Hippocampal formation (tissue), 2 donors: ENCODE data around the gene MYRIP.
A peak's percentile ranks its signal among the peaks of the same experiment; 100 is the strongest.

Experiments used
- DNase-seq, 2 donors: peaks; one replicate each; lab custom pipeline; 2025; lab: John Stamatoyannopoulos, UW

MYRIP gene

GRCh38 chr3:40190056-40190455 is 380.6 kb downstream of the MYRIP start:
- DNase-seq = no peak

DNA sequence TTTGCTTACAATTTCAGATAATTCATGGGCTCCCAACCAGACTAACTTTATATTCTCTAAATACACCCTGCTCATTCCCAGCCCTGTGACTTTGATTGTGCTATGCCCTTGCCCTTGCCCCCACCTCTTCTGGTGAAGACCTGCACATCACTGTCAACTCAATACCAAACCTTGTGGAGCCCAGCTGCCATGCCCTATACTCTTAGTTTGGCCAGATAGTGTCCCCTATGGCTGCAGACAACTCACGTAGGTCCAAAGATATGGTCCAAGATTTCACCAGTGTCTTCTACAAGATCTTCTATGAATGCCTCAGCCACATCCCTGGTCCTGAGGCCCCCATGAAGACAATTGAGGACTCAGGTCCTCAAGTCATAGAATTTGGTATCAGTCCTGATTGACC is 381.8 kb downstream of the MYRIP start:
- DNase-seq = no peak

DNA sequence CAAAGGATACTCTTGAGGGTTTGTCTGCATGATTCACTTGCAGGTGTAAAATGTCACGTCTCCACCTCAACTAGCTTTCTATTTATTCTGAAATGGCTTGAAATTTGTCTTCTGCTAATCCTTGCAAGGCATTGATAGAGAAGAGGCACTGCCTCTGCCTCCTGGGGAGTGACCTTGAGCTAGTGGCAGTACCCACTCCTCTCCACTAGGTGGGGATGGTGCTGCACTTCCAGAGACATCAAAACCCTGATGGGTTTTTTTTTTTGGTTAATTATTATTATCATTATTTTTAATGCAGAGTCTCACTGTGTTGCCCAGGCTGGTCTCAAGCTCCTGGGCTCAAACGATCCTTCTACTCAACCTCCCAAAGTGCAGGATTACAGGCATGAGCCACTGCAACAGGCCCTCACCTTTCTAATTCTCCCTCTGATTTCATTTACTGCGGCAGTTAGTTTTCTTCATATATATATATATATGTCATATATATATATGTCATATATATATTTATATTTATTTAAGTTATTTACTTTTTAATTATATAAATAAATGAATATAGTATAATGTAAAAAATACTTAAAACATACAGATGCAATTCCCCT is 382.5 kb downstream of the MYRIP start:
- peak; percentile 13 to 31 for DNase-seq

- no peak for DNase-seq
These were observed 383.2 kb downstream of the MYRIP start for GRCh38 chr3:40192628-40193027.

DNA sequence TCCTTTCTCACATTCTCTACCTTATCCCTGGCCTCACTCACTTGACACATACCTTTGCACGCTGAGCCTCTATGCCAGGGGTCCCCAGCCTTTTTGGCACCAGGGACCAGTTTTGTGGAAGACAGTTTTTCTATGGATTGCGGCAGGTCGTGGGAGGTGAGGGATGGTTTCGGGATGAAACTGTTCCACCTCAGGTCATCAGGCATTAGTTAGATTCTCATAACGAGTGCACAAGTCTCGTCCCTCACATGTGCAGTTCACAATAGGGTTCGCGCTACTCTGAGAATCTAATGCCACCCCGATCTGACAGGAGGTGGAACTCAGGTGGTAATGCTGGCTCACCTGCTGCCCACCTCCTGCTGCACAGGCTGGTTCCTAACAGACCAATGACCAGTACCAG is 387.6 kb downstream of the MYRIP start:
- DNase-seq = no peak

DNA sequence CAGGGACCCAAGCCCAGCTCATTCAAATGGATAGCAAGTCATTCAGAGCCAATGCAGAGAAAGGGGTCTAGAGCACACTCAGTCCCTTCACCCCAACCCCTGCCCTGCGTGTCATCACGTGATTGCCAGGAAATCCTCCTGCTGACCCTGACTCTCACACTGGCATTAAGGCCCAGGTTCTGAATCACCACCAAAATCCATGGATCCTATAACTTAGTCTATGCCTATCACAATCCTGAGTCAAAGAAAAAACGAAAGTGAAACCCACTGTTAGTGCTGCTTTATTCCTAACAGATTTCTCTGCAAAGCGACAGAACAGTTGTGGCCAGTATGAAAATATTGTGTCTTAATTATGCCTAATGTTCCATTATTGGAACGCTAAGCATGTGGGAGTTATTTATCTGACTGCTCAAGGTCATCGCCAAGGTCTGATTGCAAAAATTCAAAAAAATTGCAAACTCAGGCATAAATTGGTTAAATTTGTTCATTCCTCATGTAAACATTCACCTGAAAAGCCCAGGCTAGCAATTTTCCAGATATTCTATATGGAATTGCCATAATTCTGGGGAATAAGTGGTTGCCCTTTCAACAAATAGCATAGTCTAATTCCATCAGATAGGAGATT is 391.4 kb downstream of the MYRIP start:
- DNase-seq = no peak

DNA sequence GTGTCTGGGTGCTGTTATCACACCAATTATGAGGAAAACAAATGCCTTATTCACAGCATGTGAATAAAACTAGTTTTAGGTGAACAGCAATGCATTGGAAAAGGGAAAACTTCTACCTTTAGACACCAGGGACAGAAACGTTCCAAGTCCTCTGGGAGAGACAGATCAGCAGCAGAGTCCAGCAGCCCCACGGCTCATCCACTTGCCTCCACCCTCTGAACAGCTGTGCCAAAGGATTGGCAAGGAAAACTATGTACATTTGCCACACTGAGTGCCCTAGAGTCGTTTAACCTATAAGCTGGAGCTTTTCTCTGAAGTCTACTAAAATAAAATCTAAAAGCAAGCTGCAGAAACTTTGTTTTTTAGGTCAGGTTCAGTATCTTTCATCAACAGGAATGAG is 392.4 kb downstream of the MYRIP start:
- no peak for DNase-seq

DNA sequence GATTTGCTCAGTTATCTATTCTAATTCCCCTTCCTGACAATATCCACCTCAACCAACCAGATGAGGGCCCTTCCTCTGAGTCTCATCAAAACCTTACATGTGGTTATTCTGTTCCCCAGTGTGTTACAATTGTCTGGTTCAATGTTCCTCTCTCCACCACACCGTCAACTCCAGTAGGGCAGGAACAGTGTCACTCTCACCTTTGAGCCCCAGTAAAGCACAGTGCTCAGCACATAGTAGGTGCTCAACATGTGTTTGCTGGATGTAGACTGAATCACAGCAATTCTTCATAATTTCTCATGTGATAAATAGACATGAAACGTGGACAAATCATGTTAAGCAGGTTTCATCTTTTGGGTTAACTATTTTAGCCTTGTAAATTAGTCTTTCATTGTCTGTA is 397.1 kb downstream of the MYRIP start:
- no peak for DNase-seq

GRCh38 chr3:40207796-40208195 is 398.4 kb downstream of the MYRIP start:
- no peak for DNase-seq

DNA sequence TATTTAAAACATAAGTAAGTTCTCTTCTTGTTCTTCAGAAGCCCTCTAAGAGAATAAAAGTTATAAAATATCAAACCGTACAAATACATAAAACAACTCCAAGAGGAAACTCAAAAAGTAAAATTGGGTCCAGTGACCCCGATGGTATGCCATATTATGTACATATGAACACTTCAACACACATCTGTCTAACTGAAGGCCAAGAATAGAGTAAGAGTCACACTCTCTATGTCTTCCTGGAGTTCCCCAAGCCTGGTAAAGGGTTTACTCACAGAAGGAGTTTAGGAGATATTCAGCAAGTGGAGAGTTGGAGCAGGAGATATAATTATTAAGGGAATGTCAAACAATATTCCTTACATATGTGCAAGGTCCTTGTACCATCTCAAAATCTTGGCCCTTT is 398.8 kb downstream of the MYRIP start:
- DNase-seq = no peak

DNA sequence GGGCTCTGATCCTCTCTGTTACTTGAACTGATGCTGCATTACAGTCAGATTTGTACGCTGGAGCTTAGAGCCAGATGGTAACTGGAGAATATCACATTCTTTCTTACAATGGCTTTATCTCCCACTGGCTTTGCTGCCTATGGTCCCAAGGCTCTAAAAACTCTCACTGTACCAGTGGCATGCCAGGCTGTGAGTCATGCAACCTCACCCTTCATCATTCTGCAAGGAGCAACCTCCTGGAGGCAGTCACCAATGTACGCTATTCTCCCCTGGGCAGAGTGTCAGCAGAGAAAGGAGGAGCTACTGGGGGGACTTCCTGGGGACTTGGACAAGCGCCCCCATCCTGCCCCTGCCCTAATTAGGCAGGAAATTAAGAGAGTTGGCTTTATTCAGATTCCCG is 402.2 kb downstream of the MYRIP start:
- DNase-seq = no peak

DNA sequence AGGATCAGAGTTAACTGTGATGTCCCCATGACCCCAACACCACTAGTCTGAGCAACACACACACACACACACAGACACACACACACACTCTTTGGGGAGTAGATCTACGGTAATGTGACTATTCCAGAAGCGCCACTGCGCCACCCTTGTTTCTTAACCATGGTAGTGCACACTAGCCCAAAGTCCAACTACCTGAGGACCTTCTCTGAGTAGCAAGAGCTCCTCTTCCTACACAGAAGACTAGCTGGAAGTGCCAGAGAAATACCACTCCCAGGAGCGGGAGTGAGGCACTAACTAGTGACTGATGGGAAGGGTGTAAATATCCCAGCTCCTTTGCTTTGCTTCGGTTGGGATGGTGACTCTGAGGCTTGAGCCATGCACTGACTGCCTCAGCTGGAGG is 404.1 kb downstream of the MYRIP start:
- DNase-seq = no peak

DNA sequence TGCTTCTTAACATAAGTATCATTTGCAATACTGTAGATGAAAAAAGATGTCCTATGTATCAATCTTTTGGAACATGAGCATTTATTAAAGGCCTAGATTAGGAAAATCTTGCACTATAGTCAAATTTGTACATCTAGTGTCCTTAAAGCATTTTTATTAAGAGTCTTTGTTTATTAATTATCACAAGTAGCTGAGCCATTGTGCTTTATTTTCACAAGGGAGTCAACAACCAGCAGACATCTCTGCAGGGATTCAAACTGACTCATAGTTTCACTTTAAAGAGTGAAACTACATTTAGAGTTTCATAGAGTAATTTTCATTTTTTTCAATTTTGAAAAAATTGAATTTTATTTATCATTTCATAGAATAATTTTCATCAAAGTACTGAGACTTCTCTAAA is 405.6 kb downstream of the MYRIP start:
- DNase-seq = no peak

GRCh38 chr3:40216471-40216870 is 407.1 kb downstream of the MYRIP start:
- no peak for DNase-seq

DNA sequence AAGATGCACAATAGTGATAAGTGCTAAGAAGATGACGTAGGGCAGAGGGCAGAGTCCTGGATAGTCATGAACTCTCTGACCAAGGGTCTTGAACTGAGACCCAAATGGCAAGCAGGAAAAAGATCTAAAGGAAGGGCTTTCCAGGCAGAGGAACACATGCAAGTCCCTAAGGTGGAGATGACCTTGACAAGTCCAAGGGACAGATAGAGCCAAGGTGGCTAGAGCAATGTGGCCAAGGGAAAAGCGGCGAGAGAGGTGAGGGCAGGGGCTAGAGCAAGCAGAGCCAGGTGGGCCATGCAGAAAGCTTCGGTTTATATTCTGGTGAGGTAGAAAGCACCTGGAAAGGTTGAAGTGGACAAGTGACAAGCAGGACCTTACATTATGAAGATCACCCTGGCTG is 414.4 kb downstream of the MYRIP start:
- DNase-seq = no peak

DNA sequence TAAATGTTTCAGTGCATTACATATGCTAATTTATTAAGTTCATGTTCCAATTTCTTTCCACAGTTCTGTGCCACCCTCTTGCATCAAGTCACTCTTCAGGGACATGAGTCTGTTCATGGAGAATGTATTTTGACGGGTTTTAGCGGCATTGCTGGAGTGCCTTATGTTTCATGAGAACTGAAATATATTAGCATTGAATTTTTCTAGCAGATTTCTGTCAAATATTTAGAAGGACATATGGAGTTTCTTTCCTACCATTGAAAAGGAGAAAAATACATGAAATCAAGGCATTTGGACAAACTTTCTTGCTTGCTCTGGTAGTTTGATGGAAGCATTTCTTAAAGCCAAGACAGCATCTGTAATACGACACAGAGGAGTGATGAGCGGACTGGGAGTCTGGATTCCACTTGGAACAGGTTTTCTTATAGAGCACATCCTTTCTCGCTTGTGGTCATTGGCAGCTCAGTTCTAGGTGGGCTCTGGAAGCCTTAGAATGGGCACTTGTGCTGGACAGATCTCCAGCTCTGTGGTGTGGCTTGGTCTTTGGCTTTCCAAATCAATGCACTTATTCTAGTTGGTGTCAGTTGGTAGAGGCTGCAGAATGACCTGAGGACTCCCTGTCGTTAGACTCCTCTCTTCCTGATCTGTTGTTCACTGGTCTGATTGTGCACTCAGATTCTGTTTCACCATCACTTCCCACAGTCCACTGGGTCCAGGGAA is 415.5 kb downstream of the MYRIP start:
- no peak for DNase-seq

DNA sequence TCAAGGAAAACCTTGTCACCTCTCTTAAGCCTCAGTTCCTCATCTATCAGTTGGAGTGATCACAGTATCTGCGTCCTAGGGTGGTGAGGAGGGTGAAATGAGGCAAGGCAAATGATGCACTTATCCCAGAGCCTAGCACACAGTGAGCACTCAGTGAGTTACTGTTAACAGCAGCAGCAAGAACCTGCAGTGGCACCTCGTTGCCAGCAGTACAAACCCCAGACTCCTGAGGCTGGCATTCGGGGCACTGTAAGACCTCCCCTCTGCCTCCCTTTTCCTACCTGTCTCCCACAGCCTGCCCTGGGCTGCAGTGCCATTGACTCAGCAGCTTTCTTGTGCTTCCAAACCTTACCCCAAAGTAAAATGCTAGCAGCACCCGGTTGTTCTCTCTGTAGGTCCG is 417.2 kb downstream of the MYRIP start:
- DNase-seq = no peak

GRCh38 chr3:40228792-40229350 is 419.5 kb downstream of the MYRIP start:
- no peak for DNase-seq

GRCh38 chr3:40229386-40229785 is 420.0 kb downstream of the MYRIP start:
- no peak for DNase-seq

DNA sequence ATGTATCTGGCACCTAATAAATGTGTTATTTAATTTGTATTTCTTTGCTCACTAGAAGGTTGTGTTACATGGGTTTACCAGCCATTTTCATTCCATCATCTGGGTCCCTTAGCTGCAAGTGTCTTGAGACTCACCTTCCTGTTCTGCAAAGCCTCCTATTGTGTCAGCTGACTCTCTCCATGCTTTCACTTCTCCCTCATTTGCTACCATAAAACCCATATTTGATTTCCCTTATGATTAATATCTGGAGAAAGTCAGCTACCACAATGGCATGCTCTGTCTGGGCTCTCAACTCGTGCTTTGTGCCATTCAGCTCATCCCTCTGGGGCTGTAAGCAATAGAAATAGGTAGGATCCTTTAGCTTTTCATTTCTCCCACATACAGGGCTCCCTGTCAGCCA is 420.6 kb downstream of the MYRIP start:
- DNase-seq = no peak

GRCh38 chr3:40230382-40230781 is 421.0 kb downstream of the MYRIP start:
- no peak for DNase-seq

DNA sequence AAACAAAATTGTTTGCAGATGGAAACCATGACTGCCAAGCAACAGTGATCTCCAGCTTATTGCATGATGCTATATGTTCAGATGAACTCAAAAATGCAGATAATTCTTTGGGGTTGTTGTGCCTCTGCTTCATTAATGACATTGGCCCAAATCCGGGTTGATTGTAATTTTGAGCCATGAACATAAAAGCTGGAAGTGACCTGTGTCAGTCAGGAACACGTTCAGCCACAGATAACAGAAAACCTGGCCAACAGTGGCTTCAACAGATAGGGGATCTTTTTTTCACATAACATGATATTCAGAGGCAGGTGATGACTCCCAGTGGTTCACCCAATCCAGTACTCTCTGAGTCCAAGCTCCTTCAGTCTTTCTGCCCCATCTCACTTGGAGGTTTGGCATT is 423.2 kb downstream of the MYRIP start:
- no peak for DNase-seq

DNA sequence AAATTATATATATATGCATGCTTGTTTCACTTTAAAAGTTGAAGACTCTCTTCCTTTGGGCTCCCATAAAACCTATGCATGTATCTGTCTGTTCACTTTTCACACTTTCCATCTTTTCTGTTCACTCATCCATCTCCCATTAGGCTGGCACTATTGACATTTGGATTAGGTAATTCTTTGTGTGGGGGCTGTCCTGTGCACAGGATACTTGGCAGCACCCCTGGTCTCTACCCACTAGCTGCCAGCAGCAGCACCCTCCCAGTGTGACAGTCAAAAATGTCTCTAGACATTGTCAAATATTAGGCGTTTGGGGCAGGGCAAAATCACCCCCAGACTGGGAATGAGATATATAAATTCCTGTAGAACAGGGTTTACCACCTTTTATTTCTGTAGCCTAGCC is 427.8 kb downstream of the MYRIP start:
- DNase-seq = no peak
